ENCODE results near the gene FMNL1.

Gene FMNL1

GRCh38 chr17:45235416-45236281 is 14.0 kb downstream of the FMNL1 start:
- peak; percentile 99 for TF ChIP-seq CTCF (IDR thresholded peaks at IDR 0.05; ENCODE audit: low read depth, low read length)
- Histone ChIP-seq H3K9me3 (ENCODE audit: severe bottlenecking) (no peaks in the 10 kb centered on the region), H3K36me3 (no peaks in the 10 kb centered on the region), H3K27ac (no peak overlapping the region), H3K4me3 (ENCODE audit: low read depth, low read length) (no peak overlapping the region), H3K27me3 (ENCODE audit: insufficient read depth, low read depth, severe bottlenecking) (no peaks in the 10 kb centered on the region)
- peak; percentile 79 for DNase-seq

GRCh38 chr17:45236282-45236606 is 14.6 kb downstream of the FMNL1 start:
- Histone ChIP-seq H3K27ac (no peak overlapping the region), H3K36me3 (no peaks in the 10 kb centered on the region), H3K9me3 (ENCODE audit: severe bottlenecking) (no peaks in the 10 kb centered on the region), H3K27me3 (ENCODE audit: insufficient read depth, low read depth, severe bottlenecking) (no peaks in the 10 kb centered on the region), H3K4me3 (ENCODE audit: low read depth, low read length) (no peak overlapping the region)
- TF ChIP-seq CTCF (IDR thresholded peaks at IDR 0.05; ENCODE audit: low read depth, low read length), result no peak
- DNase-seq, result no peak

- Histone ChIP-seq H3K4me3 (ENCODE audit: low read depth, low read length) (no peak overlapping the region), H3K27ac (no peak overlapping the region), H3K36me3 (no peaks in the 10 kb centered on the region), H3K9me3 (ENCODE audit: severe bottlenecking) (no peaks in the 10 kb centered on the region), H3K27me3 (ENCODE audit: insufficient read depth, low read depth, severe bottlenecking) (no peaks in the 10 kb centered on the region)
- TF ChIP-seq CTCF (IDR thresholded peaks at IDR 0.05; ENCODE audit: low read depth, low read length), result no peak
- DNase-seq, result no peak
These were observed 16.0 kb downstream of the FMNL1 start for GRCh38 chr17:45237686-45238085.

GRCh38 chr17:45238155-45238774 is 16.6 kb downstream of the FMNL1 start:
- no peaks in the 10 kb centered on the region for H3K27me3 ChIP-seq (ENCODE audit: insufficient read depth, low read depth, severe bottlenecking)
- no peak overlapping the region for H3K27ac ChIP-seq
- no peak for TF ChIP-seq CTCF (IDR thresholded peaks at IDR 0.05; ENCODE audit: low read depth, low read length)
- no peaks in the 10 kb centered on the region for H3K9me3 ChIP-seq (ENCODE audit: severe bottlenecking)
- H3K36me3 ChIP-seq, result no peaks in the 10 kb centered on the region
- no peak for DNase-seq
- no peak overlapping the region for H3K4me3 ChIP-seq (ENCODE audit: low read depth, low read length)

GRCh38 chr17:45240905-45241327 is 19.2 kb downstream of the FMNL1 start:
- H3K27ac ChIP-seq, result no peak overlapping the region
- H3K27me3 ChIP-seq (ENCODE audit: insufficient read depth, low read depth, severe bottlenecking), result no peaks in the 10 kb centered on the region
- no peak for DNase-seq
- H3K4me3 ChIP-seq (ENCODE audit: low read depth, low read length), result peak overlapping the region; percentile 50
- H3K36me3 ChIP-seq, result no peaks in the 10 kb centered on the region
- no peak for TF ChIP-seq CTCF (IDR thresholded peaks at IDR 0.05; ENCODE audit: low read depth, low read length)
- H3K9me3 ChIP-seq (ENCODE audit: severe bottlenecking), result no peaks in the 10 kb centered on the region
